IPS-18a (cell line): ENCODE results near the gene SHISA3.
"Not testable (repeated sequence)": the region's sequence is repeated elsewhere in the genome, so short reads cannot be mapped to it uniquely, and the experiment has no call there.

Source experiments
- H3K27ac ChIP-seq: one replicate; pipeline ENCODE4 v1.5.1; 2013; ENCODE audit warnings: low read length
- H3K27me3 ChIP-seq: one replicate; pipeline ENCODE4 v1.6.1; 2013; ENCODE audit warnings: mild to moderate bottlenecking, low read length; ENCODE audit not compliant: control insufficient read depth, insufficient read depth
- H3K36me3 ChIP-seq: one replicate; pipeline ENCODE4 v1.6.1; 2013; ENCODE audit warnings: low read depth, low read length; ENCODE audit not compliant: control insufficient read depth
- H3K4me1 ChIP-seq: one replicate; pipeline ENCODE4 v1.6.1; 2013; ENCODE audit warnings: low read depth, low read length; ENCODE audit not compliant: control insufficient read depth
- H3K4me3 ChIP-seq: one replicate; pipeline ENCODE4 v1.5.1; 2013; ENCODE audit warnings: low read length
- H3K9ac ChIP-seq: one replicate; pipeline ENCODE4 v1.6.1; 2013; ENCODE audit warnings: mild to moderate bottlenecking, low read length, moderate library complexity
- H3K9me3 ChIP-seq: one replicate; pipeline ENCODE4 v1.6.1; 2013; ENCODE audit warnings: low read depth, low read length; ENCODE audit not compliant: control insufficient read depth

The SHISA3 gene

DNA sequence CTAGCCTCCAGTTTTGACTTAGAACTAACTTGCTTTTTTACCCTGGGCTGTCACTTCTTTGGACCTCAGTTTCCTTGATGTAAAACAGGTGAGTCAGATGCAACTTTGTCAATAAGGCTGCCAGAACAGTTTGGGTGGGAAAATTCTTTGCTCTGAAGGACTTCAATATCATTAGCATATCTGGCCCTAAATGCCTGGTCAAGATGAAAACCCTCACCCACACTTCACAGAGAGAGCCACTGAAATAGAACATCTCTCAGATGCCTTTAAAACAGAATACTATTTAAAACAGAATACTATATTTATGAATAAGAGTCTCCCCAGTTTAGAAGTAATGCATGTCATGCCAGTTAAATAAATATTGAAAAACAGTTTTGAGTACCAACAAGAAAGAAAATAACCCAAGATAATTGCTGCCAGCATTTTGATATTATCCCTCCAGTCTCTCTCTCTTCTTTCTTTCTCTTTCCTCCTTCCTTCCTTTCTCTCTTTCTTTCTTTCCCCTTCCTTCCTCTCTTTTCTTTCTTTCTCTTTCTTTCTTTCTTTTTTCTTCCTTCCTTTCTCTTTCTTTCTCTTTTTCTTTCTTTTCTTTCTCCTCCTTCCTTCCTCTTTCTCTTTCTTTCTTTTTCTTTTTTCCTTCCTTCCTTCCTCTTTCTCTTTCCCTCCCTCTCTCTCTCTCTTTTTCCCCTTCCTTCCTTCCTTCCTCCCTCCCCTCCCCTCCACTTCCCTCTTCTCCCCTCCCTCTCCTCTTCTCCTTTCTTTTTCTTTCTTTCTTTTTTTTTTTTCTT lies 32.8 kb upstream of the SHISA3 start:
- Histone ChIP-seq H3K27ac (no peak overlapping the region), H3K9ac (no peak overlapping the region), H3K27me3 (no peaks in the 10 kb centered on the region), H3K9me3 (no peaks in the 10 kb centered on the region), H3K4me3 (no peak overlapping the region), H3K4me1 (no peaks in the 10 kb centered on the region), H3K36me3 (no peaks in the 10 kb centered on the region)

GRCh38 chr4:42366959-42367358 lies 30.3 kb upstream of the SHISA3 start:
- no peak overlapping the region for H3K4me3 ChIP-seq
- no peak overlapping the region for H3K9ac ChIP-seq
- H3K27me3 ChIP-seq: no peaks in the 10 kb centered on the region
- no peaks in the 10 kb centered on the region for H3K9me3 ChIP-seq
- no peaks in the 10 kb centered on the region for H3K36me3 ChIP-seq
- no peaks in the 10 kb centered on the region for H3K4me1 ChIP-seq
- no peak overlapping the region for H3K27ac ChIP-seq

DNA sequence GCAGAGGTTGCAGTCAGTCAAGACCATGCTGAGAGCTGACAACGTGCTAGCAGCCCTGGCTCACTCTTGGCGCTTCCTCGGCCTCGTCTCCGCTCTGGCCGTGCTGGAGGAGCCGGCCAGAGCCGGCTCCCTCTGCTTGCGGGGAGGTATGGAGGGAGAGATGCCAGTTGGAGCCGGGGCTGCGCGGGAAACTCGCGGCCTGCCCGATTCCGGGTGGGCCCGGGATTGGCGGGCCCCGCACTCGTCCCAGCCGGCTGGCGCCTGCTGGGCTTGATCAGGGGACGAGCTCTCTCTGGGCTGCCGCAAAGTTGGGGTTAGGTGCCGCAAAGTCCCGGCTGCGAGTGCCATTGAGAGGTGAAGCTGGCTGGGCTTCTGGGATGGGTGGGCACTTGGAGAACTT lies 27.8 kb upstream of the SHISA3 start:
- no peak overlapping the region for H3K4me3 ChIP-seq
- no peaks in the 10 kb centered on the region for H3K36me3 ChIP-seq
- H3K27me3 ChIP-seq: no peaks in the 10 kb centered on the region
- no peaks in the 10 kb centered on the region for H3K4me1 ChIP-seq
- H3K27ac ChIP-seq: no peak overlapping the region
- no peaks in the 10 kb centered on the region for H3K9me3 ChIP-seq
- no peak overlapping the region for H3K9ac ChIP-seq

DNA sequence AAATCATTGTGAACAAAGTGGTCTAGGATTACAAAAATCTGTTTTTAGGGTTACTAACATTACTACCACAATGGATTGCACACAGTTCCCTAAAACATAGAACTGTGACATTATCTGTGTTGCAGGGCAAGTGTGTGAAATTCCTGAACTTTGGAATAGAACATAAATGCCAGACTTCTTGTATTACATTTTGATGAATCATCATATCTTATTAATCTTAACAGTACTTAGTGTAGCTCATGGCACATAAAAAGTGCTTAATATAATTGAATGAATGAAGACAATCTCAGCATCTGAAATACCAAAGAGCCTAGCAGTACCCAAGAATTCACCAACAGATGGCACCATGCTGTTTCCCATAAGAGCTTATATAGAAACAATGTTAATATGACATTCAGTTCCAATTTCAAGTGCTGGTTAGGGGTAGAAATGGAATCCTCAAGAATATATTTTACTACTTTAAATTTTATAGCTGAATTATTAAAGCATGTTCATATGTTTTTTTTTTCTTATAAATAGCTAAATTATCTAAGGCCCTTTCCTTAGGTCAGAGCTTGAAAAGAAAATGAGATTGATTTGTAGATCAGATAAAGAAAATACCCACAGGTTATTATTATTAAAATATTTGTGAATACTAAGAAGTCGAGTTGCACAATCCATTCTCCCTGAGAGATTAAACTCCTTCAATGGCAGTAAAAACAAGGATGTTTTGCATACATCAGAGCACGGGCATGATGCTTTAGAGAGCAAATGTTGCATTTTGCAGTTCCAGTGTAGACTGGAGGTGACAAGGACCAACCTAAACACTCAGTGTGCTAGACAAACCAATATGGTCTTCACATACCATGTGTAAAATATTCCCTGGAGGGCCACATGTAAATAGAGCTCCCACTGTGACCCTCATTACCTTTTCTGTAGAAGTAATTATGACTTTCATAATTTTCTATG lies 25.7 kb upstream of the SHISA3 start:
- no peaks in the 10 kb centered on the region for H3K4me1 ChIP-seq
- no peaks in the 10 kb centered on the region for H3K9me3 ChIP-seq
- H3K9ac ChIP-seq: no peak overlapping the region
- H3K36me3 ChIP-seq: no peaks in the 10 kb centered on the region
- H3K27me3 ChIP-seq: no peaks in the 10 kb centered on the region
- no peak overlapping the region for H3K4me3 ChIP-seq
- H3K27ac ChIP-seq: no peak overlapping the region

DNA sequence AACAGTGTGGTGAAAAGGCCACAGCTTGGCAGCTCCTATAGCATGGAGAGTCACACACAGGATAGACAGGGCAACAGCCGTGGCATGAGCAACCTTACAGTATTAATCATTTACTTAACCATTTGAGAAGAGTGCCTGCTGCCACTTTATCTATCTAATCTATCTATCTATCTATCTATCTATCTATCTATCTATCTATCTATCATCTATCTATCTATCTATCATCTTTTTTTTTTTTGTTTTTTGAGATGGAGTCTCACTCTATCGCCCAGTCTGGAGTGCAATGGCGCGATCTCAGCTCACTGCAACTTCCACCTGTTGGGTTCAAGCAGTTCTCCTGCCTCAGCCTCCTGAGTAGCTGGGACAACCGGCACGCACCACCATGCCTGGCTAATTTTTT lies 25.0 kb upstream of the SHISA3 start:
- H3K9me3 ChIP-seq, H3K9ac ChIP-seq, H3K4me1 ChIP-seq, H3K27me3 ChIP-seq, H3K27ac ChIP-seq, H3K4me3 ChIP-seq, H3K36me3 ChIP-seq: not testable (repeated sequence)

- Histone ChIP-seq H3K27ac (no peak overlapping the region), H3K4me3 (no peak overlapping the region), H3K9me3 (no peaks in the 10 kb centered on the region), H3K27me3 (no peaks in the 10 kb centered on the region), H3K4me1 (no peaks in the 10 kb centered on the region), H3K9ac (no peak overlapping the region), H3K36me3 (no peaks in the 10 kb centered on the region)
Observed at GRCh38 chr4:42377497-42377896, 19.8 kb upstream of the SHISA3 start.

- Histone ChIP-seq H3K9me3 (no peaks in the 10 kb centered on the region), H3K4me1 (no peaks in the 10 kb centered on the region), H3K4me3 (no peak overlapping the region), H3K36me3 (no peaks in the 10 kb centered on the region), H3K27me3 (no peaks in the 10 kb centered on the region), H3K9ac (no peak overlapping the region), H3K27ac (no peak overlapping the region)
Observed at GRCh38 chr4:42381666-42382065, 15.6 kb upstream of the SHISA3 start.

DNA sequence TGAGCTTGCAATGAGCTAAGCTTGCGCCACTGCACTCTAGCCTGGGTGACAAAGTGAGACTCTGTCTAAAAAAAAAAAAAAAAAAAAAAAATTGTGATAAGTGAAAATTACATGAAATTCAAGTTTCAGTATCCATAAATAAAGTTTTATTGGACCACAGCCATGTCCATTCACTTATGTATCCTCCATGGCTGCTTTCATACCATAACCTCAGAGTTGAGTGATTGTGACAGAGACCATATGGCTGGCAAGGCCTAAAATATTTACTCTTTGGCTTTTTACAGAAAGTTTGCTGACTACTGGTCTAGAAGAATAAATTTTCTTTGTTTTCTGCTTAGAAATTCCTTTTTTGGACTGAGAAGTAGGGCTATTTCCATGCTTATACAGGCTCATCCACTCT lies 11.8 kb upstream of the SHISA3 start:
- Histone ChIP-seq H3K36me3 (no peaks in the 10 kb centered on the region), H3K27ac (no peak overlapping the region), H3K27me3 (no peaks in the 10 kb centered on the region), H3K4me1 (peaks cover 2% of the 10 kb centered on the region), H3K4me3 (no peak overlapping the region), H3K9me3 (no peaks in the 10 kb centered on the region), H3K9ac (no peak overlapping the region)

- Histone ChIP-seq H3K9ac (no peak overlapping the region), H3K27ac (no peak overlapping the region), H3K36me3 (no peaks in the 10 kb centered on the region), H3K4me1 (peaks cover 19% of the 10 kb centered on the region), H3K27me3 (peaks cover 14% of the 10 kb centered on the region), H3K4me3 (no peak overlapping the region), H3K9me3 (no peaks in the 10 kb centered on the region)
Observed at GRCh38 chr4:42390622-42391354, 6.5 kb upstream of the SHISA3 start.

DNA sequence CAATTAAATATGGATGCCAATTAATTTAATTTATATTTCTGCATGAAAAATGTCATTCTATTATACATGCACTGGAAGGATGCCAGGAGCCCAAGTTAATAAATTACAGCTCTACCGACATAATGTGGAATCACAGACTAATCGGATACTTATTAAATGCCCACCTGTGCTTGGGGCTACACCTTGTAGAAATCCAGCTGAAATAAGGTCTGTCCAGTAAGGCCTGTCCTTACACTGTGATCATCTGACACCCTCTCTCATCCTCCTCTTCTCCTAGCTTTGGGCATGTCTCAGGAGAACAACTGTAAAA lies 6.0 kb upstream of the SHISA3 start:
- H3K27ac ChIP-seq: no peak overlapping the region
- no peak overlapping the region for H3K9ac ChIP-seq
- no peak overlapping the region for H3K4me3 ChIP-seq
- H3K9me3 ChIP-seq: no peaks in the 10 kb centered on the region
- no peaks in the 10 kb centered on the region for H3K36me3 ChIP-seq
- H3K4me1 ChIP-seq: peaks cover 24% of the 10 kb centered on the region
- peaks cover 19% of the 10 kb centered on the region for H3K27me3 ChIP-seq

DNA sequence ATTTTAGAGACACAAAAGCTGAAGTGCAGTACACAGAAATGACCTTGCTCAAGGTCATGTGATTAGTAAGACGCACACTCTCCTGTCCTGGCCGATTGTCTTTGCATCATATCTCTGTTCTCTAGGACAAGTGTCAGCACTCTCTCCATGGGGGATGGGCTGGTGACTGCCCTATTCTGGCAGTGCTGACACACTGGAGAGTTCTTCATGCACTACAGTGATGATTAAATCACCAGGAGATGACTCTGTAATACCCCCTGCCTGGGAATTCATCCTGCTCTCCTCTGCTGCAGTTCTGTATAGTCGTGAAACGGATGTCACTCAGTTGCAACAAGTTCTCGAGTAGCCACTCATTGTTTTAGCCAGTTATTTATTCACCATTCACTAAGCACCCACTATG lies 5.3 kb upstream of the SHISA3 start:
- H3K9ac ChIP-seq: no peak overlapping the region
- H3K27ac ChIP-seq: no peak overlapping the region
- H3K27me3 ChIP-seq: peaks cover 26% of the 10 kb centered on the region
- no peaks in the 10 kb centered on the region for H3K36me3 ChIP-seq
- H3K4me3 ChIP-seq: no peak overlapping the region
- no peaks in the 10 kb centered on the region for H3K9me3 ChIP-seq
- H3K4me1 ChIP-seq: peaks cover 30% of the 10 kb centered on the region
